ENCODE measurements around the gene SORL1-AS1.
A peak's percentile ranks its signal among the peaks of the same experiment; 100 is the strongest.

SORL1-AS1 gene

GRCh38 chr11:121406291-121406690, 46.5 kb downstream of the SORL1-AS1 start:
- H3K36me3 ChIP-seq: no peaks in the 10 kb centered on the region
- DNase-seq: no peak
- no peak overlapping the region for H3K27ac ChIP-seq
- 92 to 93% methylated on average over 2 of the region's 2 CpGs for WGBS, 2 donors
- no peak overlapping the region for H3K4me3 ChIP-seq
- no peaks in the 10 kb centered on the region for H3K9me3 ChIP-seq
- no peak for ATAC-seq (ENCODE audit: low FRiP score in 2 of 2)
- TF ChIP-seq CTCF (IDR thresholded peaks at IDR 0.05) (no peak), POLR2AphosphoS5 (IDR thresholded peaks at IDR 0.05) (no peak), POLR2A (IDR thresholded peaks at IDR 0.05) (no peak), EP300 (IDR thresholded peaks at IDR 0.05) (no peak)
- no peaks in the 10 kb centered on the region for H3K27me3 ChIP-seq
- H3K4me1 ChIP-seq: no peaks in the 10 kb centered on the region

- DNase-seq (no peak), ATAC-seq (ENCODE audit: low FRiP score in 2 of 2) (no peak)
- no peak overlapping the region for H3K4me3 ChIP-seq
- WGBS, 2 donors: 59 to 78% methylated on average over 1 of the region's 1 CpG
- no peaks in the 10 kb centered on the region for H3K9me3 ChIP-seq
- no peak overlapping the region for H3K27ac ChIP-seq
- no peak for TF ChIP-seq POLR2AphosphoS5 (IDR thresholded peaks at IDR 0.05)
- TF ChIP-seq POLR2A (IDR thresholded peaks at IDR 0.05): no peak
- TF ChIP-seq EP300 (IDR thresholded peaks at IDR 0.05): no peak
- TF ChIP-seq CTCF (IDR thresholded peaks at IDR 0.05): no peak
- H3K4me1 ChIP-seq: no peaks in the 10 kb centered on the region
- no peaks in the 10 kb centered on the region for H3K36me3 ChIP-seq
- no peaks in the 10 kb centered on the region for H3K27me3 ChIP-seq
Measured at GRCh38 chr11:121405646-121406045, 47.1 kb downstream of the SORL1-AS1 start.

GRCh38 chr11:121394785-121395184, 58.0 kb downstream of the SORL1-AS1 start:
- H3K9me3 ChIP-seq: no peaks in the 10 kb centered on the region
- 88 to 93% methylated on average over 4 of the region's 4 CpGs for WGBS, 2 donors
- no peak for ATAC-seq (ENCODE audit: low FRiP score in 2 of 2)

GRCh38 chr11:121393855-121394254, 58.9 kb downstream of the SORL1-AS1 start:
- H3K27ac ChIP-seq: no peak overlapping the region
- 78 to 85% methylated on average over 4 of the region's 4 CpGs for WGBS, 2 donors
- H3K4me1 ChIP-seq: peaks cover 0 to 14% (median 4%) of the 10 kb centered on the region in 4 donors
- no peaks in the 10 kb centered on the region for H3K9me3 ChIP-seq
- no peaks in the 10 kb centered on the region for H3K27me3 ChIP-seq
- no peaks in the 10 kb centered on the region for H3K36me3 ChIP-seq
- TF ChIP-seq CTCF (IDR thresholded peaks at IDR 0.05) (no peak), POLR2AphosphoS5 (IDR thresholded peaks at IDR 0.05) (no peak), POLR2A (IDR thresholded peaks at IDR 0.05) (no peak), EP300 (IDR thresholded peaks at IDR 0.05) (no peak)
- DNase-seq (no peak), ATAC-seq (ENCODE audit: low FRiP score in 2 of 2) (no peak)
- H3K4me3 ChIP-seq: no peak overlapping the region

More at GRCh38 chr11:121394785-121395184, 58.0 kb downstream of the SORL1-AS1 start:
- H3K27ac ChIP-seq: no peak overlapping the region
- peaks cover 0 to 11% (median 3%) of the 10 kb centered on the region in 4 donors for H3K4me1 ChIP-seq
- TF ChIP-seq CTCF (IDR thresholded peaks at IDR 0.05) (no peak), POLR2A (IDR thresholded peaks at IDR 0.05) (no peak), POLR2AphosphoS5 (IDR thresholded peaks at IDR 0.05) (no peak), EP300 (IDR thresholded peaks at IDR 0.05) (no peak)
- no peak for DNase-seq
- no peak overlapping the region for H3K4me3 ChIP-seq
- no peaks in the 10 kb centered on the region for H3K27me3 ChIP-seq
- H3K36me3 ChIP-seq: no peaks in the 10 kb centered on the region

GRCh38 chr11:121391914-121392313, 60.9 kb downstream of the SORL1-AS1 start:
- no peaks in the 10 kb centered on the region for H3K36me3 ChIP-seq
- no peaks in the 10 kb centered on the region for H3K27me3 ChIP-seq
- TF ChIP-seq EP300 (IDR thresholded peaks at IDR 0.05) (no peak), POLR2AphosphoS5 (IDR thresholded peaks at IDR 0.05) (peak in 1 of 2 donors; percentile 11), POLR2A (IDR thresholded peaks at IDR 0.05) (no peak)
- DNase-seq (peak in 1 of 2 donors; percentile 70), ATAC-seq (ENCODE audit: low FRiP score in 2 of 2) (peak; percentile 22 to 71)
- H3K27ac ChIP-seq: no peak overlapping the region
- no peak overlapping the region for H3K4me3 ChIP-seq
- peaks cover 0 to 16% (median 5%) of the 10 kb centered on the region in 4 donors for H3K4me1 ChIP-seq
- 60 to 61% methylated on average over 7 of the region's 7 CpGs for WGBS, 2 donors
- no peaks in the 10 kb centered on the region for H3K9me3 ChIP-seq
